ENCODE results near the gene RELCH.

Gene RELCH

DNA sequence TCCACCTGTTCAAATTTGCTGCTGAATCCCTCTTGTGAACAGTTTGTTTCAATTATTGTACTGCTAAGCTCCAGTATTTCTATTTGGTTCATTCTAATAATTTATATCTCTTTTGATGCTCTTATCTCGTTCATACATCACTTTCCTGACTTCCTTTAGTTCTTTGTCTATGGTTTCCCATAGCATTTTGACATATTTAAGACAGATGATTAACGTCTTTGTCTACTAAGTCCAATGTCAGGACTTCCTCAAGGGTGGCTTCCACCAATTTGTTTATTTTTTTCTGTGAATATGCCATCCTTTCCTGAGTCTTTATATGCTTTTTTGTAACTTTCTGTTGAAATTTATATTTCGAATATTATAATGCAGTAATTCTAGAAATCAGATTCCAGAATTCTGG is 9.8 kb upstream of the RELCH start:
- no peak for ATAC-seq (ENCODE audit: low read depth)
- peaks cover 11% of the 10 kb centered on the region for H3K4me1 Mint-ChIP-seq
- no peaks in the 10 kb centered on the region for H3K27me3 Mint-ChIP-seq
- no peak overlapping the region for H3K4me3 Mint-ChIP-seq
- H3K36me3 Mint-ChIP-seq: peaks cover 9% of the 10 kb centered on the region
- DNase-seq (ENCODE audit: low spot score in 2 of 2): no peak
- no peak overlapping the region for H3K27ac Mint-ChIP-seq
- H3K9me3 Mint-ChIP-seq: no peaks in the 10 kb centered on the region

DNA sequence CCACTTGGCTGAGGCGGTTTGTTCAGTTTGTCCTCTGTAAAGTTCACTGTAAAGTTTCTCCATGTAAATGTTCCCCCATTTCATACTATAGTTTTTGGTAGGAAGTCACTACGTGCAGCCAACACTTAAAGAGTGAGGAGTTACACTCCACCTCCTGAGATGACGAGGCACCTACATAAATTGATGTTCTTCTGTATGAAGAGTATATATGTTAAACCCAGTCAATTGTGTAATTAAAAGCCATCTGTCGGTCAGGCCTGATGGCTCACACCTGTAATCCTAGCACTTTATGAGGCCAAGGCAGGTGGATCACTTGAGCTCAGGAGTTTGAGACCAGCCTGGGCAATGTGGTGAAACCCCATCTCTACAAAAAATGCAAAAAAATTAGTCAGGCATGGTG is 7.8 kb upstream of the RELCH start:
- Mint-ChIP-seq H3K36me3 (peaks cover 7% of the 10 kb centered on the region), H3K27ac (no peak overlapping the region), H3K4me1 (peaks cover 15% of the 10 kb centered on the region), H3K4me3 (no peak overlapping the region), H3K9me3 (no peaks in the 10 kb centered on the region), H3K27me3 (no peaks in the 10 kb centered on the region)
- DNase-seq (ENCODE audit: low spot score in 2 of 2): no peak
- ATAC-seq (ENCODE audit: low read depth): no peak

DNA sequence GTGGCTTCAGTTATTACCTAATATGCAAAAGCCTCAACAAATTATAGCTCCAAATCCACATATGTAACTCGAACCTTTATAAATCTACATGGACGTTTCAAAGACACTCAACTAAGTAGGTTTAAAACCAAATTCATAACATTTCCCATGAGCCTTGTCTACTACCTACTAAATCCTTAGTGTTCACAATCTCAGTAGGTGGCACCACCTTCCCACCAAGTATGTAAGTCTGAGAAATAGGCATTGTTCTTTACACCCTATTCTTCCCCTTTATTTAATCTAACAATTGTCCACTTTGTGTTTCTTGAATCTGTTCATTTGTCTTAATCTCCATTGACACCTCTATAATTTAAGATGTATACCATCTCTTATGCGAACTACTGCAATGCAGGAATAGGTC is 4.8 kb upstream of the RELCH start:
- Mint-ChIP-seq H3K4me3 (no peak overlapping the region), H3K9me3 (no peaks in the 10 kb centered on the region), H3K4me1 (peaks cover 12% of the 10 kb centered on the region), H3K27ac (no peak overlapping the region), H3K36me3 (peaks cover 6% of the 10 kb centered on the region), H3K27me3 (no peaks in the 10 kb centered on the region)
- DNase-seq (ENCODE audit: low spot score in 2 of 2) (no peak), ATAC-seq (ENCODE audit: low read depth) (no peak)

DNA sequence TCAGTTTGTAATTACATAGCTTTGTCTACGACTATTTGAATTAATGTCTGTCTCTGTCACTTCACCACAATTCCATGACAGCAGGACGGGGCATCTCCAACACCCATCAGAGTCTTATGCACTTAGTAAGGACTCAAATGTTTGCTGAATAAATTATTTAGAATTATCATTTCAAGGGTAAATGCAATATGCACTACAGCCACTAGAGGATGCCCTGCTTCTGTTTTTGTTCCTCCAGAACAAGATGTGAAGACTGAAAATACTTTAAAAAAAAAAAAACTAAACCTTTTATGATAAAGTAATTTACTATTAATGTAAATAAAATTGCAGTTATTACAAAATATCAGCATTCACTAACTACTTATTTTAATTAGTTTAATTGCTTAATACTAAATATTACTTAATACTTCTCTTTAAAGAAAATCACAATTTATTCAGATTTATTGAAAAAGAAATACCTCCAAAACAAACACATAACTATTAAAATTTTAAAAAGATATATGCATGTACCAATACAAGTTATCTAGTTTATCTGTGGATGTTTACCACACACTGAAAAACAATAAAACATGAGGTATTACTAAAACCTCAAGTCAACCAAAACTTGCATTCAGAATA is 3.4 kb upstream of the RELCH start:
- H3K27ac Mint-ChIP-seq: no peak overlapping the region
- ATAC-seq (ENCODE audit: low read depth): no peak
- peaks cover 3% of the 10 kb centered on the region for H3K36me3 Mint-ChIP-seq
- no peak overlapping the region for H3K4me3 Mint-ChIP-seq
- H3K27me3 Mint-ChIP-seq: no peaks in the 10 kb centered on the region
- DNase-seq (ENCODE audit: low spot score in 2 of 2): peak; percentile 32 to 46
- H3K4me1 Mint-ChIP-seq: peaks cover 10% of the 10 kb centered on the region
- H3K9me3 Mint-ChIP-seq: no peaks in the 10 kb centered on the region

DNA sequence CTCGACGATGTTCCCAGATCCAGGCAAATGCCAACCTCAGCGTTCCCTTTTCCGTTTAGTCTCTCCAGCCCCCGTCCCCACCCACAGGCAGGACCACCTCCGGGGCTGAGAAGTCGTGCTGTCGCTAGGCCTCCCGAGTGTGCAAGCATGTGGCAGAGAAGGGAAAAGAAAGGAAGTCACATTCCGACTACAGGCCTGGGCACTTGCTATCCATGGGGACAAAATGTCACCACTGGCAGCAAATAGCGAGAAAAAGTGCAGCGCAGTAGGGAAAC is 619 bp upstream of the RELCH start:
- ATAC-seq (ENCODE audit: low read depth) (no peak), DNase-seq (ENCODE audit: low spot score in 2 of 2) (no peak)
- Mint-ChIP-seq H3K27ac (peak overlapping the region; percentile 92), H3K36me3 (peaks cover 9% of the 10 kb centered on the region), H3K9me3 (no peaks in the 10 kb centered on the region), H3K4me1 (peaks cover 25% of the 10 kb centered on the region), H3K27me3 (no peaks in the 10 kb centered on the region), H3K4me3 (peak overlapping the region; percentile 89)

DNA sequence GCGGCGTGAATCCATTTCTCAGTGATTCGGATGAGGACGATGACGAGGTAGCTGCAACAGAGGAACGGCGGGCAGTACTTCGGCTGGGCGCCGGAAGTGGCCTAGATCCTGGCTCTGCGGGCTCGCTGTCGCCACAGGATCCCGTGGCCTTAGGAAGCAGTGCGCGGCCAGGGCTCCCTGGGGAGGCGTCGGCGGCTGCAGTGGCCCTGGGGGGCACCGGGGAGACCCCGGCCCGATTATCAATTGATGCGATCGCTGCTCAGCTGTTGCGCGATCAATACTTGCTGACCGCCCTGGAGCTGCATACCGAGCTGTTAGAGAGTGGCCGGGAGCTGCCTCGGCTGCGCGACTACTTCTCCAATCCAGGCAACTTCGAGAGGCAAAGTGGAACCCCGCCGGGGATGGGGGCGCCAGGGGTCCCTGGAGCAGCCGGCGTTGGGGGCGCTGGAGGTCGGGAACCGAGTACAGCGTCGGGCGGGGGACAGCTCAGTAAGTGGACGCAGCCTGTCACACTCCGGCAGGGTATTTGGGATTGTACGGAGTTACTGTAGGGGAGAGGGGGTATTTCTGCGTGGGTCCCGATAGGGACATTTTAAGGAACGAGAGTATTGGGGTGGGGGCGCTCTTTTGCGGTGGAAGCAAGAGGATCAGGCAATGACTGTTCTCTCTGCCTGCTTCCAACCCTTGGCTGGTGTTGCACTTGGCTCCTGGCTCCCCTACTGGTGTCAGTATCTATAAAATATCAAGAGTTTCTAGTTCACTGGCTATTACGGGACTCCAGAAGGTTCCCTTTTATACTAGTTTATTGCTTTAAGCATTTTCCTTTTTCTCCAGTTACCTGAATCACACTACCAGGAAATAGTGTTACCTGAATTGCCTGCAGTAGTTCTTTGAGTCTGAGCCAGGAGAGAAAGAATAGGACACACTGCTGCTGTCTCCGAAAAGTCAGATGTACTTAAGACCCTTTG is 772 bp downstream of the RELCH start:
- no peak for ATAC-seq (ENCODE audit: low read depth)

GRCh38 chr18:62189208-62189607 is 2.2 kb downstream of the RELCH start:
- ATAC-seq (ENCODE audit: low read depth) (no peak), DNase-seq (ENCODE audit: low spot score in 2 of 2) (no peak)
- peak overlapping the region; percentile 89 for H3K4me3 Mint-ChIP-seq
- no peaks in the 10 kb centered on the region for H3K9me3 Mint-ChIP-seq
- H3K27me3 Mint-ChIP-seq: no peaks in the 10 kb centered on the region
- H3K36me3 Mint-ChIP-seq: peaks cover 14% of the 10 kb centered on the region
- no peak overlapping the region for H3K27ac Mint-ChIP-seq
- peaks cover 39% of the 10 kb centered on the region for H3K4me1 Mint-ChIP-seq

More for the DNA sequence above, 772 bp downstream of the RELCH start:
- H3K4me1 Mint-ChIP-seq: peaks cover 36% of the 10 kb centered on the region
- H3K9me3 Mint-ChIP-seq: no peaks in the 10 kb centered on the region
- peak overlapping the region; percentile 92 for H3K27ac Mint-ChIP-seq
- peak; percentile 9 to 13 for DNase-seq (ENCODE audit: low spot score in 2 of 2)
- no peaks in the 10 kb centered on the region for H3K27me3 Mint-ChIP-seq
- peak overlapping the region; percentile 89 for H3K4me3 Mint-ChIP-seq
- peaks cover 12% of the 10 kb centered on the region for H3K36me3 Mint-ChIP-seq

DNA sequence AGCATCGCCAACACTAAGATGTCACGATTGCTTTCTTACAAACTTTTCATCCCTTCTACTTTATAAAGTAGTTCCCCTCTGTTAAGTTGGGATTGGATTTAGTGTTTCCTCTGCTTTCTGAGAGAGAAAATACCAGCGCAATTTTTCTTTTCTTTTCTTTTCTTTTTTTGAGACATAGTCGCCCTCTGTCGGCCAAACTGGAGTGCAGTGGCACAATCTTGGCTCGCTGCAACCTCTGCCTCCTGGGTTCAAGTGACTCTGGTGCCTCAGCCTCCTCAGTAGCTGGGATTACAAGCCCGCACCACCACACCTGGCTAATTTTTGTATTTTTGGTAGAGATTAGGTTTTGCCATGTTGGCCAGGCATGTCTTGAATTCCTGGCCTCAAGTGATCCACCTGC is 9.0 kb downstream of the RELCH start:
- ATAC-seq (ENCODE audit: low read depth) (no peak), DNase-seq (ENCODE audit: low spot score in 2 of 2) (no peak)
- H3K27ac Mint-ChIP-seq: no peak overlapping the region
- no peaks in the 10 kb centered on the region for H3K27me3 Mint-ChIP-seq
- peaks cover 34% of the 10 kb centered on the region for H3K4me1 Mint-ChIP-seq
- no peaks in the 10 kb centered on the region for H3K9me3 Mint-ChIP-seq
- peaks cover 11% of the 10 kb centered on the region for H3K36me3 Mint-ChIP-seq
- H3K4me3 Mint-ChIP-seq: no peak overlapping the region

DNA sequence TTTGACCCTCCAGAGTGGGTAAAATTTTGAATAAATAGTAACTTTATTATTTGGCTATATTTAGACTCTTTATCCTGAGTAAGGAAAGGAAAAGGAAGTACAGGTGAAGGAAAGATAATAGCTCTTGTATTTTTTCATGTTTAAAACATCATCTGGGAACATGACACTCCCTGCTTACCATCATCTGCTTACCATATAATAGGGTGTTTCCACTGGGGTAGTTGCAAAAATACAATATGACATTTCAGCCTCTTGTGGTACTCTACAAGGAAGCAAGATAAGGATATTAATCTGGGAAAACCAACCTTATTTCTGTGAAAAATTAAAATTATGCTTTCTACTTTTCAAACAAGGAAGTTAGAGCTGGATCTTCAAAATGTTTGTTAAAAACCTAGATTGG is 9.9 kb downstream of the RELCH start:
- no peaks in the 10 kb centered on the region for H3K27me3 Mint-ChIP-seq

DNA sequence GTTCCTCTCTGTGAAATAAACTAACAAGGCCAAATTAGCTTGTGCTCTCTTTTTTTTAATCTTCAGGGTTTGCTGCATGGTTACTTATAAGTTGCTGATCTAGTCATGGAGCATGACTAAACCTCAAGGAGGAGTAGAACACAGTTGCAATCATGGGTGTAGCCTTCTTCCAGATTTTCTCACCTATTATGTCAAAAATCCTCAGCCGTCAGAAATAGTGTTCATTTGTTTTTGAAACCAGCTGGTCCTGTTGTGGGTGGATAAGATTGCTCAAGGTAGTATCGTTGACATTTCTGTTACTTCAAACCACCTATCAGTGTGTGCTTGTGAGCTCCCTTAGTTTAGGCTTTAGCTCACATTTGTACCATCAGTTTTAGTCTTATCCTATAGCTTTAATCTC is 11.2 kb downstream of the RELCH start:
- Mint-ChIP-seq H3K27ac (no peak overlapping the region), H3K4me3 (no peak overlapping the region), H3K27me3 (no peaks in the 10 kb centered on the region), H3K9me3 (no peaks in the 10 kb centered on the region), H3K4me1 (peaks cover 18% of the 10 kb centered on the region), H3K36me3 (no peaks in the 10 kb centered on the region)
- DNase-seq (ENCODE audit: low spot score in 2 of 2): no peak
- ATAC-seq (ENCODE audit: low read depth): no peak

More for the DNA sequence above, 9.9 kb downstream of the RELCH start:
- no peak for DNase-seq (ENCODE audit: low spot score in 2 of 2)
- no peak for ATAC-seq (ENCODE audit: low read depth)
- Mint-ChIP-seq H3K4me3 (no peak overlapping the region), H3K36me3 (peaks cover 6% of the 10 kb centered on the region), H3K9me3 (no peaks in the 10 kb centered on the region), H3K27ac (no peak overlapping the region), H3K4me1 (peaks cover 27% of the 10 kb centered on the region)

GRCh38 chr18:62199629-62200028 is 12.6 kb downstream of the RELCH start:
- no peak overlapping the region for H3K4me3 Mint-ChIP-seq
- DNase-seq (ENCODE audit: low spot score in 2 of 2): no peak
- no peaks in the 10 kb centered on the region for H3K9me3 Mint-ChIP-seq
- no peak for ATAC-seq (ENCODE audit: low read depth)
- H3K4me1 Mint-ChIP-seq: peaks cover 17% of the 10 kb centered on the region
- H3K36me3 Mint-ChIP-seq: no peaks in the 10 kb centered on the region
- H3K27ac Mint-ChIP-seq: no peak overlapping the region
- no peaks in the 10 kb centered on the region for H3K27me3 Mint-ChIP-seq

- Mint-ChIP-seq H3K27me3 (no peaks in the 10 kb centered on the region), H3K36me3 (no peaks in the 10 kb centered on the region), H3K4me1 (peaks cover 17% of the 10 kb centered on the region), H3K9me3 (no peaks in the 10 kb centered on the region), H3K27ac (no peak overlapping the region), H3K4me3 (no peak overlapping the region)
- DNase-seq (ENCODE audit: low spot score in 2 of 2): no peak
- no peak for ATAC-seq (ENCODE audit: low read depth)
Measured at GRCh38 chr18:62200121-62200914, 13.3 kb downstream of the RELCH start.

DNA sequence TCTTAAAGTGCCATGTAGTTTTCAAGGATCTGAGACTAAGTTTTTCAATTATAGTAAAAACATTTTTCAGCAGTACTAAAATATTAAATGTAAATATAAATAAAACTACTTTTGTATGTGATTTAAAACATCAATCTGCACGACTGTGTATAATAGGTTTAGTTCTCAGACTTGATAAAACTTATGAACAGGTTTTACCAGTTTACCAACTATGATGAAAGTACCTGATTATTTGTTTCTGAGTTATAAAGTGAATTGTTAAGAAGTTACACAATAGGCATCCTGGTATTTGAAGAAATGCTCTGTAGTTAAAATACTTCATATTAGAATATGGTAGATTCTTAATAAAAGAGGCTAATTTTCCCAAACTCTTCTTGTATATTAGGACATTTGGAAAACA is 14.8 kb downstream of the RELCH start:
- H3K27ac Mint-ChIP-seq: no peak overlapping the region
- H3K36me3 Mint-ChIP-seq: no peaks in the 10 kb centered on the region
- H3K4me3 Mint-ChIP-seq: no peak overlapping the region
- ATAC-seq (ENCODE audit: low read depth) (no peak), DNase-seq (ENCODE audit: low spot score in 2 of 2) (no peak)
- H3K4me1 Mint-ChIP-seq: peaks cover 18% of the 10 kb centered on the region
- H3K9me3 Mint-ChIP-seq: no peaks in the 10 kb centered on the region
- H3K27me3 Mint-ChIP-seq: no peaks in the 10 kb centered on the region

DNA sequence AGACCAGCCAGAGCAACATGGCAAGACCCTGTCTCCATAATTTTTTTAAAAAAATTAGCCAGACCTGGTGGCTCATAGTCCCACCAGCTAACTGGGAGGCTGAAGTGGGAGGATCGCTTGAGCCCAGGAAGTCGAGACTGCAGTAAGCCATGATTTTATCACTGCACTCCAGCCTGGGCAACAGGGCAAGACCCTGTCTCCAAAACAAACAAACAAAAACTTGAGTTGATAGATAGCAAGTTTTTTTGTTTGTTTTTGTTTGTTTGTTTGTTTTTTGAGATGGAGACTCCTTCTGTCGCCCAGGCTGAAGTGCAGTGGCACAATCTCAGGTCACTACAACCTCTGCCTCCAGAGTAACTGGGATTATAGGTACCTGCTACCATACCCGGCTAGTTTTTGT is 18.8 kb downstream of the RELCH start:
- Mint-ChIP-seq H3K36me3 (peaks cover 7% of the 10 kb centered on the region), H3K27ac (no peak overlapping the region), H3K4me1 (peaks cover 29% of the 10 kb centered on the region), H3K9me3 (peaks cover 1% of the 10 kb centered on the region), H3K27me3 (no peaks in the 10 kb centered on the region), H3K4me3 (no peak overlapping the region)
- ATAC-seq (ENCODE audit: low read depth) (no peak), DNase-seq (ENCODE audit: low spot score in 2 of 2) (no peak)

All from memory B cell (primary cell).